GM18858 (cell line): ENCODE data around the gene ZBTB39.
"Not testable (repeated sequence)": the region's sequence is repeated elsewhere in the genome, so short reads cannot be mapped to it uniquely, and the experiment has no call there.

ENCODE experiments used
- ATAC-seq: cut with Tn5 transposase; IDR thresholded peaks from one replicate; pipeline ENCODE4 v1.9.1; 2021; ENCODE audit not compliant: unreplicated experiment

Gene ZBTB39

GRCh38 chr12:56983386-56983785 is 23.0 kb downstream of the ZBTB39 start:
- ATAC-seq, result no peak

DNA sequence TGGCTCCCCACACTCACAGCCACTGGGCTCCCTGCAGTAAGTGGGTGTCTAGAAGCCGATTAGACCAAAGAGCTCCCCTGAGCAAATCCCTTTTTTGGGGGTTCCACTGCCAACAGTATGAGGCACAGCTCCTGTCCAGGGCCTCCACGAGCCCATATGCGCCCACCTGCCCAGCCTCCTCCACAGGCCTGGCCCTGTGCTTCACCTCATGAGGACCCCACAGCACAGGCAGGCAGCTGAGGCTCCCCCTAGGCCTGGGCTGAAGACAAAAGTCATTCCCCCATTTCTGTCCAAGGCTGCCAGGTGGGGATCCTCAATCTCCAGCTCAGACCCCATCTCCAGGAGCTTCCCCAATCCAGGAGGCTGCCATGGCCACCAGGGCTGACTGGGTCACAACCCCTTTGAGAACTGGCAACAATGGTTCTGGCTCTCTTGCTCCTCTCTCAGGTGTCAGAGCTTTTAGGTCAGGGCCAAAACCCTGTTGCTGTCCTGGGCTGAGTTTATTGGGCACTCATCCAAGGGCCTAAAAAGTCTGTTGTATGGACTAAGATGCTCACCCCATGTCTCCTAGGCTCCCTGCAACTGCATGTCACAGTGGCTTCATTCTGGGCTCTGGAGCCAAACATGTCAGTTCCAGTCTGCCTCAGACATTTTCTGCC is 23.6 kb downstream of the ZBTB39 start:
- not testable (repeated sequence) for ATAC-seq

GRCh38 chr12:56980941-56981530 is 25.3 kb downstream of the ZBTB39 start:
- no peak for ATAC-seq

DNA sequence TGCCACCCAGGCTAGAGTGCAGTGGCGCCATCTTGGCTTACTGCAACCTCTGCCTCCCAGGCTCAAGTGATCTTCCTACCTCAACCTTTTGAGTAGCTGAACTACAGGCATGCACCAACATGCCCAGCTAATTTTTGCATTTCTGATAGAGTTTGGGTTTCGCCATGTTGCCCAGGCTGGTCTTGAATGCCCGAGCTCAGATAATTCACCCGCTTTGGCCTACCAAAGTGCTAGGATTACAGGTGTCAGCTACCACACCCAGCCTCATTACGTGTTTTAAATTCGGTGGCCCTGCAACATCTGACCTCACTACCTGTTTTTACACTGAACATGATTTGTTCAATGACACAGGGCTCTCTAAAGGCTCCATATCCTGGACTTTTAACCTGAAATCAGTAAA is 26.1 kb downstream of the ZBTB39 start:
- ATAC-seq, result no peak

GRCh38 chr12:56979628-56980027 is 26.7 kb downstream of the ZBTB39 start:
- ATAC-seq, result no peak

GRCh38 chr12:56978397-56979138 is 27.8 kb downstream of the ZBTB39 start:
- ATAC-seq, result no peak

- not testable (repeated sequence) for ATAC-seq
Observed at GRCh38 chr12:56977361-56977760, 29.0 kb downstream of the ZBTB39 start.

DNA sequence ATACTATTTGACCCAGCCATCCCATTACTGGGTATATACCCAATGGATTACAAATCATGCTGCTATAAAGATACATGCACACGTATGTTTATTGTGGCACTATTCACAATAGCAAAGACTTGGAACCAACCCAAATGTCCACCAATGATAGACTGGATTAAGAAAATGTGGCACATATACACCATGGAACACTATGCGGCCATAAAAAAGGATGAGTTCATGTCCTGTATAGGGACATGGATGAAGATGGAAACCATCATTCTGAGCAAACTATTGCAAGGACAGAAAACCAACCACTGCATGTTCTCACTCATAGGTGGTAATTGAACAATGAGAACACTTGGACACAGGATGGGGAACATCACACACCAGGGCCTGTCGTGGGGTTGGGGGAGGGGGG is 32.1 kb downstream of the ZBTB39 start:
- not testable (repeated sequence) for ATAC-seq

GRCh38 chr12:56968910-56969309 is 37.4 kb downstream of the ZBTB39 start:
- ATAC-seq, result not testable (repeated sequence)

DNA sequence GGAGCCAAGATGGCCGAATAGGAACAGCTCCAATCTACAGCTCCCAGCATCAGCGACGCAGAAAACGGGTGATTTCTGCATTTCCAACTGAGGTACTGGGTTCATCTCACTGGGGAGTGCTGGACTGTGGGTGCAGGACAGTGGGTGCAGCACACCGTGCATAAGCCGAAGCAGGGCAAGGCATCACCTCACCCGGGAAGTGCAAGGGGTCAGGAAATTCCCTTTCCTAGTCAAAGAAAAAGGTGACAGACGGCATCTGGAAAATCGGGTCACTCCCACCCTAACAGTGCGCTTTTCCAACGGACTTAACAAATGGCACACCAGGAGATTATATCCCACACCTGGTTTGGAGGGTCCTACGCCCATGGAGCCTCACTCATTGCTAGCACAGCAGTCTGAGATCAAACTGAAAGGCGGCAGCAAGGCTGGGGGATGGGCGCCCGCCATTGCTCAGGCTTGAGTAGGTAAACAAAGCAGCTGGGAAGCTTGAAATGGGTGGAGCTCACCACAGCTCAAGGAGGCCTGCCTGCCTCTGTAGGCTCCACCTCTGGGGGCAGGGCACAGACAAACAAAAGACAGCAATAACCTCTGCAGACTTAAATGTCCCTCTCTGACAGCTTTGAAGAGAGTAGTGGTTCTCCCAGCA is 40.2 kb downstream of the ZBTB39 start:
- not testable (repeated sequence) for ATAC-seq

DNA sequence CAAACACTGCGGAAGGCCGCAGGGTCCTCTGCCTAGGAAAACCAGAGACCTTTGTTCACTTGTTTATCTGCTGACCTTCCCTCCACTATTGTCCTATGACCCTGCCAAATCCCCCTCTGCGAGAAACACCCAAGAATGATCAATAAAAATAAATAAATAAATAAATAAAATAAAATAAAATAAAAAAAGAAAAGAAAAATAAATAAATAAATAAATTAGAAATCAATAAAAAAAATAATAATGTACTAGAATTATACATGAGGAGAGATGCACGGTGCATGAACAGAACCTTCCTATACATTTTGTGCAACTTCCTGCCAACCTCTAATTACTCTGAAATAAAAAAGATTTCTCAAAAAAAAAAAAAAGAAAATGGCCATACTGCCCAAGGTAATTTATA is 41.2 kb downstream of the ZBTB39 start:
- ATAC-seq, result not testable (repeated sequence)

- ATAC-seq, result not testable (repeated sequence)
Observed at GRCh38 chr12:56963557-56963956, 42.8 kb downstream of the ZBTB39 start.

DNA sequence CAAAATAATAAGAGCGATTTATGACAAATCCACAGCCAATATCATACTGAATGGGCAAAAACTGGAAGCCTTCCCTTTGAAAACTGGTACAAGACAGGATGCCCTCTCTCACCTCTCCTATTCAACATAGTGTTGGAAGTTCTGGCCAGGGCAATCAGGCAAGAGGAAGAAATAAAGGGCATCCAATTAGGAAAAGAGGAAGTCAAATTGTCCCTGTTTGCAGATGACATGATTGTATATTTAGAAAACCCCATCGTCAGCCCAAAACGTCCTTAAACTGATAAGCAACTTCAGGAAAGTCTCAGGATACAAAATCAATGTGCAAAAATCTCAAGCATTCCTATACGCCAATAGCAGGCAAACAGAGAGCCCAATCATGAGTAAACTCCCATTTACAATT is 44.1 kb downstream of the ZBTB39 start:
- not testable (repeated sequence) for ATAC-seq

GRCh38 chr12:56958422-56958821 is 47.9 kb downstream of the ZBTB39 start:
- ATAC-seq, result no peak

DNA sequence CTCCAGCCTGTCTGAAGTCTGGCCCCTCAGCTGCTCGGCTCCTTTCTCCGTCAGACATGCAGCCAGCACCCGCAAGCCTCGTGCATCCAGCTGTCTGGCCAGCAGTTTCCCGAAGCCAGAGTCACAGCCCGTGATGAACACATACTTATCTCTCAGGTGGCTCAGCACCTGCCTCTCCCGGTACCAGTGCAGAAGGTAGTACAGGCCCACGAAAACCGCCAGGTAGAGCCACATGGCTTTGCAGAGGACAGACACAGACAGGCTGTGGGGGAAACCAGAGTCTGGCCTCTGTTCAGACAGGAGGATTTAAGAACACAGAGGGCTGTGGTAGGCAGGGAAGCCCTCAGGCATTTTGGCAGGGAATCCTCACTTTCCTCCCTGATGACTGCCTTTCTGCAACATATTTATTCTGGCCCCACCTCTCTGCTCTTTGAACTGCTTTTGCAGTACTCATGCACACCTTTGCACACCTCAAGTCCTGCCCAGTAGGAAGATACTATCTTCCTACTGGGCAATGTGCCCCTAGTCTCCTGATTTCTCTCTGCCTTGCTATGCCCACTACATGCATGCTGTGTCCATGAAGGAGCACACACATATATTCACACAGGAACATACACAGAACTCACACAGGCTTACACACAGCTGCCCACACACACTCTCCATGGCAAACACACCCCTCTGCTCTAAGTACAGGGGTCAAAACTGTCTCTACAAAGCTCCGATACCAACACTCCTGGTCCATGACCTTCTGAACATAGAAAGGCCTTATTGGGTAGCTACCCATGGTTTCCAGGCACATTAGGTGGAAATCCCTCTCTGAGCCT is 48.9 kb downstream of the ZBTB39 start, which contains the start of gene RDH16:
Gene RDH16, minus strand, starts transcription at position 380 of the 824 bp plus-strand sequence. Its CDS starts 146 bp downstream, at position 234.
- no peak for ATAC-seq

- no peak for ATAC-seq
Observed at GRCh38 chr12:56955631-56956256, 50.6 kb downstream of the ZBTB39 start.

- no peak for ATAC-seq
Observed at GRCh38 chr12:56954958-56955355, 51.4 kb downstream of the ZBTB39 start.

DNA sequence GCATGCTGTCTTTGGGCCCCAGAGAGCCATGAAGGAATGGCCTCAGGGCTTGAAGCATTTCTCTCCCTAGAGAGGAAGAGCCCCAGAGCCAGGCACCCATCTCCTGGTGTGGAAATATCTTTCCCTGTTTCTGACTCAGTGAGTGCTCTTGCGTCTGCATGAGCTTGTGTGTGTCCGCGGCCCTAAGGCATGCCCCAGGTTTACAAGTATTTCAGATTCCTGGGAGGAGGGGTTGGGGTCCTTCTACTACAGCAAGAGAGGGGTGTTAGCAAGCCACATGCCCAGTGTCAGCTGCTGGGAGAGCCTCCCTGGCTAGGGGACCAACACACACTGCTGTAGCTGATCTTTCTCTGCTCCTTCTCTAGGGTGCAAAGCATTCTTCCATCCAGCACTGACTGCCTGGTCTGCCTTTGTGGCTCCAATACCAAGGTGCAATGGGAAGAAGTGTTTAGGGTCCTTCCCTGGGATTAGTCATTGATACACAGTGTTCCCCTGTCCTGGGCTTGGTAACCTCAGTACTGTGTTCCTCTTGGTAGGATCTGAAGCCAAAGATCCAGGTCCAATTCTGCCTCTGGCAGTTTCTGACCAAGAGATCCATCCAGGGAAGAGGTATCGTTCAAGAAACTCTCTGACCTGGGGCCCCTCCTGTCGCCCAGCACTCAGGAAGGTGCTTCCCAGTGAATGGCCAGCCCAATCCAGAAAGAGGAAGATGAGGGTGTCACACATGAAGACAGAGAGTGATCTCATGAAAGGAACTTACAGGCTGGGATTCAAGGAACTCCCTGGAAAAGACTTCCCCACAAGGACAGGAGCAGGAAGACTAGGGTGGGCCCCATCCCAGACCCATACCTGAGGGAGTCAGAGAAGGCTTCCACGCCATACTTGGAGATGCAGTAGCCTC is 52.0 kb downstream of the ZBTB39 start:
- ATAC-seq, result no peak

DNA sequence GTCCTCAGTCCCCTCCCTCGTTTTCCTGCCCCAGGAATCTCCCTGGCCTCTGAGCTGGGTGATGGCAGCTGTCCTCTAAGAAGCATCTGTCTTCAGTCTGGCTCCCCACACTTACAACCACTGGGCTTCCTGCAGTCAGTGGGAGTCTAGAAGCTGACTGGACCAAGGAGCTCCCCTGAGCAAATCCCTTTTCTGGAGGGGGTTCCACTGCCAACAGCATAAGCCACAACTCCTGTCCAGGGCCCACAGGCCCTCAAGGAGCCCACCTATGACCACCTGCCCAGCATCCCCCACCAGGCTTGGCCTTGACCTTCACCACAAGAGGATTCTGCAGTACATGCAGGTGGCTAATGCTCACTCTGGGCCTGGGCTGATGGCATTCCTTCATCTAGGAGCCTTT is 53.0 kb downstream of the ZBTB39 start:
- no peak for ATAC-seq
